ENCODE measurements around the gene RANBP9.

DNA sequence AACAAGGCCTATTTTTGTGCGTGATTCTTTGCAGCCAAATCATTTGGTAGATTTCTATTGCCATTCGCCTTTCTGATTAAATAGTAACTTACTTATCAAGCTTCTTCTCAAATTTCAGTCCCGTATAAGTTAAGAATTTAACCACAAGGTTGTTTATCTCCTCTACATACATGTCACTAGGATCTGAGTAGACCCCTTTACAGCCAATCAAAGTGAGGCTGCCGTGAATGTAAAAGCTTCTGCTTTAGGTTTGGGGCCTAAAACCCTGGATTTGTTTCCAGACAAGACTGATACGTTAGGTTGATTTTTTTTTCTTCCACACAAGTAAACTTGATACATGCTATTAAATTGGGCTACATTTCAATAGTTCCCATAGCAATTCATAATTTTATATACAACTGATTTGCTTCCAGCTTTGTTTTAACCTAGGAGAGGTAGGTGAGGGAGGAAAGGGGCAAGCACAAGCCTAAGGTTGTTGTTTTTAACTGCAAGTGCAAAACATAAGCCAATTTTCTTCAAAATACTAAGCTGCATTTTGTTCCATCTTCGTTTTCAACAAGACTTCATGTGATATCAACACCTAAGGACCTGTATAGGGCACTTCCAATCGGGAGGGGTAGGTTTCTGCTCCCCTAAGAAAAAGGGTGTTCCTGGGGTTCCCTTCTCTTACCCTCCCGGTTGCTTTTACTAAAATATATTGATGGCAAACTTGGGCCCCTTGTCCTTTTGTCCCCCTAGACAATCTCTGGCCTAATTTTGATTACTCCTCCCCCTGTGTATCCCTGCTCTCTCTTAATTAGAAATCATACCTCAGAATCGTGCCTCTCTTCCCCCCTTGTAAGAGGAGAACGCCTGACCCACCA is 1.7 kb downstream of the RANBP9 start:
- TF ChIP-seq CTCF (conservative IDR thresholded peaks at IDR 0.05) (no peak), ZFX (IDR thresholded peaks at IDR 0.05) (no peak)

All from C4-2B (cell line).